KOPT-K1 (cell line): ENCODE data around the gene SMIM22.

ENCODE experiments used
- H3K27ac ChIP-seq: fragments of 200-600 bp; sonication (generic); 2 replicates; pipeline ENCODE4 v1.5.1; 2016; ENCODE audit warnings: antibody characterized with exemption, mild to moderate bottlenecking, low read depth, low read length; ENCODE audit not compliant: poor library complexity, severe bottlenecking
- H3K36me3 ChIP-seq: fragments of 200-600 bp; sonication (generic); 2 replicates; pipeline ENCODE4 v1.5.1; 2017; ENCODE audit warnings: antibody characterized with exemption, mild to moderate bottlenecking, low read length, moderate library complexity; ENCODE audit not compliant: insufficient read depth
- H3K9me3 ChIP-seq: fragments of 200-600 bp; sonication (generic); 2 replicates; pipeline ENCODE4 v1.5.1; 2017; ENCODE audit warnings: antibody characterized with exemption, low read length, mild to moderate bottlenecking; ENCODE audit not compliant: insufficient read depth, poor library complexity, severe bottlenecking

SMIM22 gene

GRCh38 chr16:4765511-4766474 lies 29.4 kb upstream of the SMIM22 start:
- H3K27ac ChIP-seq = peak overlapping the region; percentile 72
- no peaks in the 10 kb centered on the region for H3K9me3 ChIP-seq
- peaks cover 34% of the 10 kb centered on the region for H3K36me3 ChIP-seq

GRCh38 chr16:4766875-4767628 lies 28.1 kb upstream of the SMIM22 start, which contains the start of gene ZNF500:
Gene ZNF500 (minus strand): TSS chr16:4767162. CDS start chr16:4765978, 1,184 bp downstream.
- H3K9me3 ChIP-seq = no peaks in the 10 kb centered on the region
- H3K36me3 ChIP-seq = peaks cover 27% of the 10 kb centered on the region
- peak within 1 kb of the TSS; percentile 72 for H3K27ac ChIP-seq

DNA sequence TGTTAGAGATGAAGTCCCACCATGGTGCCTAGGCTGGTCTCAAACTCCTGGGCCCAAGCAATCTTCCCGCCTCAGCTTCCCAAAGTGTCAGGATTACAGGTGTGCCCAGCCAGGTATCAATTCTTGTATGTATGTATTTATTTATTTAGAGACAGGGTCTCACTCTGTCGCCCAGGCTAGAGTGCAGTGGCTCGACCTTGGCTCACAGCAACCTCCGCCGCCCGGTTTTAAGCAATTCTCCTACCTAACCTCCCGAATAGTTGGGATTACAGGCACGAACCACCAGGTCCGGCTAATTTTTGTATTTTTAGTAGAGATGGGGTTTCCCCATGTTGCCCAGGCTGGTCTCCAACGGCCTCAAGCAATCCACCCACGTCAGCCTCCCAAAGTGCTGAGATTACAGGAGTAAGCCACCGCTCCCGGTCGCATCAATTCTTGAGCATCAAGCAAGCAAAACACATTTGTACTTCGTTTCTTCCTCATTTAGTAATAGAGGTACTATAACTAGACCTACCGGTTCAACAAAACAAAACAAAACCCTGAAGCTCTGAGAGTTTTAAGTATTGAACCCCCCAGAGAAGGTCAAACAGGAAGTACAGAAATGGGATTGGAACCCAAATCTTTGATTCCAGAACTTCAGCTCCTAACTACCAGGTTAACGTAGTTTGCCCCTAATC lies 27.2 kb upstream of the SMIM22 start:
- Histone ChIP-seq H3K9me3 (no peaks in the 10 kb centered on the region), H3K36me3 (peaks cover 17% of the 10 kb centered on the region), H3K27ac (peak overlapping the region; percentile 32)

GRCh38 chr16:4768549-4769305 lies 26.4 kb upstream of the SMIM22 start:
- no peaks in the 10 kb centered on the region for H3K9me3 ChIP-seq
- H3K27ac ChIP-seq = peak overlapping the region; percentile 32
- H3K36me3 ChIP-seq = peaks cover 10% of the 10 kb centered on the region

- Histone ChIP-seq H3K9me3 (no peaks in the 10 kb centered on the region), H3K36me3 (0 out of 2 replicates have a peak, but pooled peaks cover 5% of the 10 kb centered on the region), H3K27ac (no peak overlapping the region)
These were observed 25.9 kb upstream of the SMIM22 start for GRCh38 chr16:4769306-4769638.

DNA sequence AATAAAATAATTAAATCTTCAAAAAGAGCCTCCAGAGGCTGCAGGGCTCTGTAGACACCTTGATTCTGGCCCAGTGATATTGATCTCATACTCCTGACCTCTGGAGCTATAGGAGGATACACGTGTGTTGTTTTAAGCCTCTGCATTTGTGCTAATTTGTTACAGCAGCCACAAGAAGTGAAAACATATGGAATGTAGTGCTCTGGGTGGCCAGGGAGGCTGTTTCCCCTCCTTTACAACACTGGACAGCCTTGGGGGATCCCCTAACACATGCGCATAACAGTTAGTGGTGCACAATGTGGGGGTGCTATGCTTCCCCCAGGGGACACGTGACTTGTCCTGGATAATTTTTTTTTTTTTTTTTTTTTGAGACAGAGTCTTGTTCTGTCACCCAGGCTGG lies 23.5 kb upstream of the SMIM22 start:
- Histone ChIP-seq H3K9me3 (no peaks in the 10 kb centered on the region), H3K27ac (no peak overlapping the region), H3K36me3 (no peaks in the 10 kb centered on the region)

DNA sequence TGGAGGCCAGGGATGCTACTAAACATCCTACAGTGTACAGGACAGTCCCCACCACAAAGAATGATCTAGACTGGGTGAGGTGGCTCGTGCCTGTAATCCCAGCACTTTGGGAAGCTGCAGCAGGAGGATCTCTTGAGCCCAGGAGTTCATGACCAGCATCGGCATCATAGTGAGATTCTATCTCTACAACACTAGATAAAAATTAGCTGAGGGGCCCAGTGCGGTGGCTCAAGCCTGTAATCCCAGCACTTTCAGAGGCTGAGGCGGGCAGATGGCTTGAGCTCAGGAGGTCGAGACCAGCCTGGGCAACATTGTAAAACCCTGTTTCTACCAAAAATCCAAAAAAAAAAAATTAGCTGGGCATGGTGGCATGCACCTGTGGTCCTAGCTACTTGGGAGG lies 22.8 kb upstream of the SMIM22 start:
- no peaks in the 10 kb centered on the region for H3K36me3 ChIP-seq
- no peak overlapping the region for H3K27ac ChIP-seq
- no peaks in the 10 kb centered on the region for H3K9me3 ChIP-seq

GRCh38 chr16:4775005-4775404 lies 20.2 kb upstream of the SMIM22 start:
- Histone ChIP-seq H3K9me3 (no peaks in the 10 kb centered on the region), H3K36me3 (no peaks in the 10 kb centered on the region), H3K27ac (no peak overlapping the region)

- H3K9me3 ChIP-seq = no peaks in the 10 kb centered on the region
- no peaks in the 10 kb centered on the region for H3K36me3 ChIP-seq
- no peak overlapping the region for H3K27ac ChIP-seq
These were observed 18.9 kb upstream of the SMIM22 start for GRCh38 chr16:4776141-4776705.

GRCh38 chr16:4777339-4778049 lies 17.7 kb upstream of the SMIM22 start:
- no peaks in the 10 kb centered on the region for H3K9me3 ChIP-seq
- H3K36me3 ChIP-seq = no peaks in the 10 kb centered on the region
- H3K27ac ChIP-seq = no peak overlapping the region

DNA sequence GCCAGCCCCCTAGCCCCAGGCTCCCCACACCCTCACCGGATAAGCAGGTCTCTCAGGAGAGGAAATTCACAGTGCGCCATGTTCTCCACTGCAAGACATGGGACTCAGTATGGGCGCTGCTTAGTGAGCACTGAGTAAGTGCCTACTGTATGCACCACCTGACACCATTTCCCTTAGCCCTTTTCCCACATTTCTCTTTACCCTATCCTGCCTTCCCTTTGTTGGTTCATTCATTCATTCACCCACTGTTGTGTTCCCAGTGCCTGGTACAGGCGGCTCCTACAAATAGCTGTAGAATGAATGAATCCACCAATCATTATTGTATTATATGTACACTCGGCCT lies 17.1 kb upstream of the SMIM22 start:
- H3K9me3 ChIP-seq = no peaks in the 10 kb centered on the region
- H3K36me3 ChIP-seq = no peaks in the 10 kb centered on the region

DNA sequence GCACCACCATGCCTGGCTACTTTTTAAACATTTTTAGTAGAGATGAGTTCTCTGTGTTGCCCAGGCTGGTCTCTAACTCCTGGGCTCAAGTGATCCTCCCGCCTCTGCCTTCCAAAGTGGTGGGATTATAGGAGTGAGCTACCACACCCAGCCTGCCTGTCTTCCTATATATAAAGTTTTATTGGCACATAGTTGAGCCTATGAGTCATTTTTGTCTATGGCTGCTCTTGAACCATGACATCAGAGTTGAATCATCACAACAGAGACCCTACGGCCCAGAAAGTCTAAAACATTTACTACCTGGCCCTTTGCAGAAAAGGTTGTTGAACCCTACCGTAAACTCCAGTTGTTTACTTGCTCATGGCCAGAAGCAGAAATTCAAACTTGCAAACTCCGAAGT lies 14.9 kb upstream of the SMIM22 start:
- no peak overlapping the region for H3K27ac ChIP-seq
- no peaks in the 10 kb centered on the region for H3K9me3 ChIP-seq
- no peaks in the 10 kb centered on the region for H3K36me3 ChIP-seq

More for the DNA sequence above, 17.1 kb upstream of the SMIM22 start:
- no peak overlapping the region for H3K27ac ChIP-seq

GRCh38 chr16:4783251-4783950 lies 11.8 kb upstream of the SMIM22 start:
- Histone ChIP-seq H3K27ac (no peak overlapping the region), H3K36me3 (no peaks in the 10 kb centered on the region), H3K9me3 (no peaks in the 10 kb centered on the region)
